Measurements from ENCODE around the gene TRPV6.

DNA sequence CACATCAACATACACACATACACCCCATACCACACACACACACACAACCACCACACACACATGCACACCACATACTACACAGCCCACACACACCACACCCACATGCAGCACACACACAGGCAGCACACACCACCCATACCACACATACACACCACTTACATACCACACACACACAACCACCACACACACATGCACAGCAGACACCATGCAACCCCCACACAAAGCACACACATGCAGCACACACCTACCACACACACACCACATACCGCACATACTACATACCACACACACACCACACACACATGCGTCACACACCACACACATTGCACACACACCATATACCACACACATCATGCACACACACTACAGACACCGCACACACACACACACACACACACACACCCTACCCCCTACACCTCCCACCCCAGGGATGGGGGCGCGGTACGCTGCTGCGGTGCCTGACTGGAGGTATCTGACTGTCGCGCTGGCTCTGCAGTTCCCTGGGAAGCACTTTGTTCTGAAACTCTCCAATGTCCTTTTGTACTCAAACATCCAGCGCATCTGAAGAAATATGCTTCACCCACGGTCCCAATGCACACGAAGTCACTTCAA, 5.4 kb upstream of the TRPV6 start:
- TF ChIP-seq CTCF (IDR thresholded peaks at IDR 0.05): no peak
- no peak for TF ChIP-seq POLR2A (IDR thresholded peaks at IDR 0.05)

Data from thyroid gland (tissue), 4 donors.